Progenitor cell of endocrine pancreas (in vitro differentiated cells): Measurements from ENCODE around the gene ANKS1B. TPM values are rescaled to one million over a fixed set of nuclear protein-coding genes. Genes with fewer than 3 reads are reported as not detected.

Source experiments
- DNase-seq: peaks from one replicate; pipeline ENCODE4 v3.0.0; 2021; ENCODE audit warnings: low spot score; ENCODE audit not compliant: unreplicated experiment
- H3K27ac Mint-ChIP-seq: 2 replicates; pipeline ENCODE4 v1.8.0; 2021; ENCODE audit warnings: mild to moderate bottlenecking, moderate library complexity, mixed read lengths
- H3K27me3 Mint-ChIP-seq: 2 replicates; pipeline ENCODE4 v1.8.0; 2021; ENCODE audit warnings: mixed read lengths
- H3K36me3 Mint-ChIP-seq: 2 replicates; pipeline ENCODE4 v1.8.0; 2022; ENCODE audit warnings: mixed read lengths; ENCODE audit not compliant: insufficient read depth
- H3K4me1 Mint-ChIP-seq: 2 replicates; pipeline ENCODE4 v1.8.0; 2021; ENCODE audit warnings: low read depth, mixed read lengths
- H3K4me3 Mint-ChIP-seq: 2 replicates; pipeline ENCODE4 v1.8.0; 2021; ENCODE audit warnings: low read depth, mild to moderate bottlenecking, moderate library complexity, mixed read lengths
- H3K9me3 Mint-ChIP-seq: 2 replicates; pipeline ENCODE4 v1.8.0; 2021; ENCODE audit warnings: low read depth, mixed read lengths
- CTCF ChIP-seq: fragments of 200-600 bp; sonication (generic); IDR thresholded peaks from one replicate; pipeline ENCODE4 v1.5.0; 2021; ENCODE audit warnings: antibody characterized with exemption, mild to moderate bottlenecking; ENCODE audit not compliant: unreplicated experiment
- total RNA-seq: library from RNA; stranded (reverse); gene quantifications from 2 replicates; pipeline ENCODE4 v1.2.1, GENCODE V29; 2021

The ANKS1B gene
- total RNA-seq, 1 donor from 2014 or later, result 10.1 TPM

GRCh38 chr12:99111600-99111999 lies 873.1 kb downstream of the ANKS1B start:
- H3K4me3 Mint-ChIP-seq, result no peak overlapping the region

GRCh38 chr12:99110868-99111267 lies 873.9 kb downstream of the ANKS1B start:
- DNase-seq, result no peak
- Mint-ChIP-seq H3K27me3 (no peaks in the 10 kb centered on the region), H3K4me1 (no peaks in the 10 kb centered on the region), H3K36me3 (no peaks in the 10 kb centered on the region), H3K4me3 (no peak overlapping the region), H3K27ac (no peak overlapping the region), H3K9me3 (peaks cover 3% of the 10 kb centered on the region)
- TF ChIP-seq CTCF, result no peak

More at GRCh38 chr12:99111600-99111999, 873.1 kb downstream of the ANKS1B start:
- Mint-ChIP-seq H3K27me3 (no peaks in the 10 kb centered on the region), H3K4me1 (no peaks in the 10 kb centered on the region), H3K27ac (no peak overlapping the region), H3K9me3 (peaks cover 3% of the 10 kb centered on the region), H3K36me3 (no peaks in the 10 kb centered on the region)
- no peak for TF ChIP-seq CTCF
- no peak for DNase-seq

- H3K27ac Mint-ChIP-seq, result no peak overlapping the region
- TF ChIP-seq CTCF, result no peak
- H3K4me1 Mint-ChIP-seq, result no peaks in the 10 kb centered on the region
- DNase-seq, result no peak
- no peak overlapping the region for H3K4me3 Mint-ChIP-seq
- peaks cover 2% of the 10 kb centered on the region for H3K9me3 Mint-ChIP-seq
- no peaks in the 10 kb centered on the region for H3K36me3 Mint-ChIP-seq
- H3K27me3 Mint-ChIP-seq, result no peaks in the 10 kb centered on the region
Observed at GRCh38 chr12:99110212-99110611, 874.5 kb downstream of the ANKS1B start.

DNA sequence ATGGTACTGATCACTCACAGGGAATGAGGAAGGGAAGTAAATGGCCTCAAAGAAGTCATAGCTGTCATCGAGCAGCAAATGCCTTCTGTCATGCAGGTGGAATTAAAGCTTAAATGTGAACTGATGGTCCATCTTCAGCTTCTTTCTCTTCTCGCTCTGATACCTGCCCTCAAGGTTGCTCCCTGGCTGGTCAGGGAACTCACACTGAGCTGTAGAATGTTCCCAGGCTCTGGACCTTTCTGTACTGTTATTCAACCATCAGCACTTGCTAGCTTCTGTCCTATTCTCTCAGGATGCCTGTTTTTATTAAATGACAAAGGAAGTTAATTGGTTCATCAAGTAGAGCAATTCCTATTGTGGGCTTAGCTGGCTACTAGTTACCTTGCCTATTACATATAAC lies 875.8 kb downstream of the ANKS1B start:
- no peak for TF ChIP-seq CTCF
- Mint-ChIP-seq H3K27ac (no peak overlapping the region), H3K9me3 (no peaks in the 10 kb centered on the region), H3K4me1 (no peaks in the 10 kb centered on the region), H3K36me3 (no peaks in the 10 kb centered on the region), H3K27me3 (no peaks in the 10 kb centered on the region), H3K4me3 (no peak overlapping the region)
- DNase-seq, result no peak

DNA sequence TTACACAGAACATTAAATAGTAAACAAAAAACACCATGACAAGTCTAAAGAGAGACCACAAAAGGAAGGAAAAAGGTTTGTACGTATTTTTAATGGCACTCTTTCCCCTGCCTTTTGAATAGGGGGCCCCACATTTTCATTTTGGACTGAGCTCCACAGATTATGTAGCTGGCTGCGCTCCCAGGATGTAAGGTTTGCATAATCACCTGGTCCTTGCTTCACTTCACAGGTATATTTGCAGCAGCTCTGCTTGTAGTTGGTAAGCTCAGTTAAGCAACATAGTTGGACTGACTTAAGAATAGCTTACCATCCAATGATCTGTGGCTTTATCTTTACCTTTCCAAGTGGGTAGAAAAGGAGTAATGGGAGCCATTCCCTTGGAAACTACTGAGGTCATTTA lies 885.0 kb downstream of the ANKS1B start:
- DNase-seq, result no peak
- H3K27ac Mint-ChIP-seq, result no peak overlapping the region
- H3K4me1 Mint-ChIP-seq, result no peaks in the 10 kb centered on the region
- no peak overlapping the region for H3K4me3 Mint-ChIP-seq
- no peaks in the 10 kb centered on the region for H3K36me3 Mint-ChIP-seq
- peaks cover 7% of the 10 kb centered on the region for H3K27me3 Mint-ChIP-seq
- no peak for TF ChIP-seq CTCF
- no peaks in the 10 kb centered on the region for H3K9me3 Mint-ChIP-seq
